Measurements from ENCODE around the gene IL17RD. TPM values are rescaled to one million over a fixed set of nuclear protein-coding genes. Genes with fewer than 3 reads are reported as not detected.

The IL17RD gene
- total and polyA plus RNA-seq, 2 of the 4 experiments (the other 2 are of a cell fraction), result 0.72 to 0.92 TPM

DNA sequence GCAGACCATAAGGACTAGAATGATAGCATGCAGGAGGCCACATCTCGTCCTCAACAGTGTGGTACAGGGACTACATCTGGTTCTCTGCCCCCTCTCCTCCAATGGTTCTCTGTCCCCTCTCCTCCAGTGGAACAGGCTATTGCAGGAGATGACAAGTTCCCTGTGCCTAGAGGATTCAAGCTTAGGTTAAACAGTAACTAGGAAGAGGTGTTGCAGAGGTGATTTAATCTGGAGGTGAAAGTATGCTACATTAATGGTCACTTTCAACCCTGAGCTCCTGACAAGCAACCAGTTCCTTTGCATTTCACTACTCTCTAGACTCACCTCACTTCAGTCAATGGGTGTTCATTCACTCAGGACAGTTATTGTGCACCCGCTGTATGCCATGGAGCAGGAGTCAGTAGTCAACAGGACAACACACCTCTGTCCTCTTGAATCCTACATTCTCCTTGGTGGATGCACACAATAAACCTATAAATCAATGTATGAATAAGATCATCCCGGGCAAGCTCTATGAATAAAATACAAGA lies 88.7 kb downstream of the IL17RD start (continued):
- TF ChIP-seq RCOR1 (IDR thresholded peaks at IDR 0.05; ENCODE audit: insufficient replicate concordance, low read length), result no peak
- no peak for TF ChIP-seq CEBPB (IDR thresholded peaks at IDR 0.05; ENCODE audit: low read depth, low read length)
- no peak for TF ChIP-seq CHD1 (IDR thresholded peaks at IDR 0.05; ENCODE audit: low read depth, low read length)

DNA sequence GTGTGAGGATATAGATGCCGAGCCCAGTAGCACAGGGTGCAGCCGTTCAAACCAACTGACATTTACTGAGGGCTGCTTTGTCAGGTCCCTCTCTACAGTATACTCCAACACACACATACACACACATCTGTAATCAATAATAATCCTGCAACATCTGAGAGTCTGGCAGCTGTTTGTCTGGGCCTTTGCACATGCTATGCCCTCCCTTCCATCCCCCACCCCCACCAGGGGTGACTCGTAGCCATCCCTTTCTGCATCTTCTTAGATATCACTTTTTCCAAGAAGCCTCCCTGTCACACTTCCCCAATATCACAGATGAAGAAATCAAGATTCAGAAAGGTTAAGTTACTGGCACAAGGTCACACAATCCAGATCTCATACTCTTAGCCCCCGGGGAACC lies 91.0 kb downstream of the IL17RD start:
- Histone ChIP-seq H3K9me1 (ENCODE audit: insufficient read depth, low read length) (no peaks in the 10 kb centered on the region), H3K14ac (replicated peaks; ENCODE audit: low read depth, low read length) (no peak overlapping the region), H2BK5ac (ENCODE audit: low read depth, low read length, poor library complexity, severe bottlenecking) (no peak overlapping the region), H3K27me3 (ENCODE audit: control insufficient read depth, insufficient read depth, low read length) (peaks cover 17% of the 10 kb centered on the region), H4K5ac (ENCODE audit: low read depth, low read length) (no peak overlapping the region), H4K91ac (ENCODE audit: insufficient read depth, low read depth, low read length) (no peak overlapping the region), H3K56ac (ENCODE audit: extremely low read depth, insufficient read depth, low read length) (no peak overlapping the region), H3K27ac (ENCODE audit: insufficient read depth, low read length) (no peak overlapping the region), H3K18ac (ENCODE audit: low read depth, low read length) (no peak overlapping the region), H3K9me3 (ENCODE audit: control insufficient read depth, insufficient read depth, low read length) (no peaks in the 10 kb centered on the region), H4K20me1 (ENCODE audit: insufficient read depth, low read length) (no peaks in the 10 kb centered on the region), H3K4me3 (ENCODE audit: insufficient read depth, low read depth, low read length) (no peak overlapping the region), H3K4ac (ENCODE audit: low read depth, low read length) (no peak overlapping the region), H3K4me2 (ENCODE audit: low read depth, low read length) (no peak overlapping the region), H4K8ac (ENCODE audit: low read depth in 2 of 2, low read length in 2 of 2) (no peak overlapping the region), H2BK15ac (ENCODE audit: low read depth, low read length) (no peak overlapping the region), H3K79me1 (ENCODE audit: low read depth in 1 of 2, low read length in 2 of 2) (no peaks in the 10 kb centered on the region), H2AK9ac (replicated peaks; ENCODE audit: low read depth, low read length, poor library complexity) (no peak overlapping the region), H3K36me3 (ENCODE audit: control insufficient read depth, insufficient read depth, low read length) (0 out of 2 replicates have a peak, but pooled peaks cover 1% of the 10 kb centered on the region), H3K9ac (ENCODE audit: low read depth, low read length) (no peak overlapping the region), H2BK120ac (ENCODE audit: low read depth, low read length) (no peak overlapping the region), H3K23ac (ENCODE audit: low read depth, low read length) (no peak overlapping the region), H2BK20ac (ENCODE audit: low read depth, low read length) (no peak overlapping the region), H2AFZ (replicated peaks; ENCODE audit: low read length, poor library complexity) (no peak overlapping the region), H2AK5ac (ENCODE audit: low read depth, low read length) (no peak overlapping the region), H3K4me1 (ENCODE audit: control insufficient read depth, insufficient read depth, low read length) (no peaks in the 10 kb centered on the region)
- ChIA-PET POLR2A (ENCODE audit: unreplicated experiment) (no interaction called here), CTCF (no interaction called here)
- intact Hi-C loops (cut with micrococcal nuclease) (no loop called here), in situ Hi-C loops (cut with MboI; ENCODE audit: low sequenced_read_pairs) (no loop called here), dilution Hi-C loops (cut with HindIII; ENCODE audit: low sequenced_read_pairs, unreplicated experiment) (no loop called here)
- ATAC-seq (ENCODE audit: low read depth) (no peak), DNase-seq (no peak)
- no TSS peak for BruUV-seq (replicated peaks)
- WGBS, 2 experiments (ENCODE audit: extremely low coverage in 2 of 2, insufficient read length in 1 of 2), result no CpG with 5 or more reads among the region's 4 CpGs
- TF ChIP-seq POLR2A (IDR thresholded peaks at IDR 0.05; ENCODE audit: low read depth, low read length) (no peak), SMC3 (IDR thresholded peaks at IDR 0.05; ENCODE audit: low read depth, low read length) (no peak), CEBPB (IDR thresholded peaks at IDR 0.05; ENCODE audit: low read depth, low read length) (no peak), MAFK (IDR thresholded peaks at IDR 0.05; ENCODE audit: low read depth, low read length) (no peak), CHD1 (IDR thresholded peaks at IDR 0.05; ENCODE audit: low read depth, low read length) (no peak), NFE2L2 (IDR thresholded peaks at IDR 0.05; ENCODE audit: low read depth, low read length) (no peak), BHLHE40 (IDR thresholded peaks at IDR 0.05; ENCODE audit: low read depth, low read length) (no peak), MXI1 (IDR thresholded peaks at IDR 0.05; ENCODE audit: borderline replicate concordance, low read depth, low read length) (no peak), RFX5 (IDR thresholded peaks at IDR 0.05; ENCODE audit: low read depth, low read length) (no peak), FOS (IDR thresholded peaks at IDR 0.05; ENCODE audit: low read depth, low read length) (no peak)
- TF ChIP-seq, protein P1, sequence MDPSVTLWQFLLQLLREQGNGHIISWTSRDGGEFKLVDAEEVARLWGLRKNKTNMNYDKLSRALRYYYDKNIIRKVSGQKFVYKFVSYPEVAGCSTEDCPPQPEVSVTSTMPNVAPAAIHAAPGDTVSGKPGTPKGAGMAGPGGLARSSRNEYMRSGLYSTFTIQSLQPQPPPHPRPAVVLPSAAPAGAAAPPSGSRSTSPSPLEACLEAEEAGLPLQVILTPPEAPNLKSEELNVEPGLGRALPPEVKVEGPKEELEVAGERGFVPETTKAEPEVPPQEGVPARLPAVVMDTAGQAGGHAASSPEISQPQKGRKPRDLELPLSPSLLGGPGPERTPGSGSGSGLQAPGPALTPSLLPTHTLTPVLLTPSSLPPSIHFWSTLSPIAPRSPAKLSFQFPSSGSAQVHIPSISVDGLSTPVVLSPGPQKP (IDR thresholded peaks at IDR 0.05; ENCODE audit: borderline replicate concordance, low read depth, low read length), result no peak
- TF ChIP-seq, protein P2, sequence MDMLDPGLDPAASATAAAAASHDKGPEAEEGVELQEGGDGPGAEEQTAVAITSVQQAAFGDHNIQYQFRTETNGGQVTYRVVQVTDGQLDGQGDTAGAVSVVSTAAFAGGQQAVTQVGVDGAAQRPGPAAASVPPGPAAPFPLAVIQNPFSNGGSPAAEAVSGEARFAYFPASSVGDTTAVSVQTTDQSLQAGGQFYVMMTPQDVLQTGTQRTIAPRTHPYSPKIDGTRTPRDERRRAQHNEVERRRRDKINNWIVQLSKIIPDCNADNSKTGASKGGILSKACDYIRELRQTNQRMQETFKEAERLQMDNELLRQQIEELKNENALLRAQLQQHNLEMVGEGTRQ (IDR thresholded peaks at IDR 0.05; ENCODE audit: low read depth, low read length), result no peak
- TF ChIP-seq, protein P3, sequence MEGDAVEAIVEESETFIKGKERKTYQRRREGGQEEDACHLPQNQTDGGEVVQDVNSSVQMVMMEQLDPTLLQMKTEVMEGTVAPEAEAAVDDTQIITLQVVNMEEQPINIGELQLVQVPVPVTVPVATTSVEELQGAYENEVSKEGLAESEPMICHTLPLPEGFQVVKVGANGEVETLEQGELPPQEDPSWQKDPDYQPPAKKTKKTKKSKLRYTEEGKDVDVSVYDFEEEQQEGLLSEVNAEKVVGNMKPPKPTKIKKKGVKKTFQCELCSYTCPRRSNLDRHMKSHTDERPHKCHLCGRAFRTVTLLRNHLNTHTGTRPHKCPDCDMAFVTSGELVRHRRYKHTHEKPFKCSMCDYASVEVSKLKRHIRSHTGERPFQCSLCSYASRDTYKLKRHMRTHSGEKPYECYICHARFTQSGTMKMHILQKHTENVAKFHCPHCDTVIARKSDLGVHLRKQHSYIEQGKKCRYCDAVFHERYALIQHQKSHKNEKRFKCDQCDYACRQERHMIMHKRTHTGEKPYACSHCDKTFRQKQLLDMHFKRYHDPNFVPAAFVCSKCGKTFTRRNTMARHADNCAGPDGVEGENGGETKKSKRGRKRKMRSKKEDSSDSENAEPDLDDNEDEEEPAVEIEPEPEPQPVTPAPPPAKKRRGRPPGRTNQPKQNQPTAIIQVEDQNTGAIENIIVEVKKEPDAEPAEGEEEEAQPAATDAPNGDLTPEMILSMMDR (conservative IDR thresholded peaks at IDR 0.05; ENCODE audit: low read depth, low read length), result no peak
